ENCODE measurements around the gene ADAM12. TPM values are rescaled to one million over a fixed set of nuclear protein-coding genes. Genes with fewer than 3 reads are reported as not detected.

Gene ADAM12
- total RNA-seq, 1 experiment from 2014 or later, result 16.8 TPM

DNA sequence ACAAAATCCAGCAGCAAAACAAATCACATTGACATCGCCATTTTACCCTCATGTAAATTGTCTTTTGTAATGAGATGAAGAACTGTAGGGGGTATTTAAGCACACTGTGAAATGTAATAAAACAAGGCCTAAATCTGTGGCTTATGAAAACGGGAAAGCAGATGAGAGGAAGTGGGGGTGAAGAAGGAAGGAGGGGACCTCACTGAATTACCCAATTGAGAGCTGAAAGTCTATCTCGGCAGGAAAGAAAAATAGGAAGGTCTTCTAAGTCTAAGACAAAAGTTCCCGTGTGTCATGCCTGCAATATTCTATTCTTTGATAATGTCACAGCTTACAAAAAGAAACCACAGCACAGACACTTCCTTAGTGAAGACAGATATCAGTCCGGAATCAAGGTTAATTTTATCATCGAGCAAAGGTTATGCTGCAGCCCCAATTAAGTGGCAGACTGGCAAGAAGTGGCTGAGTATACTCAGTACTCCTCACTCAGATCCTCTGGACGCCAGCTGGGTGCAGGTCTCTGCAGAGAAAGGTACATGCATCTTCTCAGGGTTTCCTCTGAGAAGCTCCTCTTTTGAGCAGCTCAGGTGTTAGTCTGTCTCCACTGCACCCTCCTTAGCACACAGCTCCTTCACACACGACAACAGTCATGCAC, 252.2 kb downstream of the ADAM12 start:
- no peaks in the 10 kb centered on the region for H3K27me3 ChIP-seq (ENCODE audit: insufficient read depth, low read depth)
- H3K27ac ChIP-seq, result no peak overlapping the region
- no peaks in the 10 kb centered on the region for H4K20me1 ChIP-seq (ENCODE audit: insufficient read depth)
- ChIA-PET CTCF (no interaction called here), POLR2A (ENCODE audit: unreplicated experiment) (no interaction called here)
- peaks cover 17% of the 10 kb centered on the region for H3K4me1 ChIP-seq (replicated peaks; ENCODE audit: insufficient read depth)
- TF ChIP-seq EZH2 (IDR thresholded peaks at IDR 0.05; ENCODE audit: low read depth), result no peak
- no peak for TF ChIP-seq CTCF (conservative IDR thresholded peaks at IDR 0.05)
- no peak overlapping the region for H3K4me2 ChIP-seq
- intact Hi-C loops (cut with micrococcal nuclease; ENCODE audit: unreplicated experiment), result no loop called here
- no peak for DNase-seq
- no peak overlapping the region for H3K4me3 ChIP-seq
- no peaks in the 10 kb centered on the region for H3K79me2 ChIP-seq (ENCODE audit: low read depth)
- no peaks in the 10 kb centered on the region for H3K9me2 ChIP-seq (ENCODE audit: insufficient read depth)
- no peaks in the 10 kb centered on the region for H3K9me3 ChIP-seq (ENCODE audit: insufficient read depth, low read depth)
- no peaks in the 10 kb centered on the region for H3K36me3 ChIP-seq (ENCODE audit: low read depth)
- H3F3A ChIP-seq (ENCODE audit: insufficient read depth, low read depth), result no peaks in the 10 kb centered on the region; the same call in 1 of the 2 replicates
- H2AFZ ChIP-seq, result no peak overlapping the region
- no TSS peak for BruUV-seq (replicated peaks)

DNA sequence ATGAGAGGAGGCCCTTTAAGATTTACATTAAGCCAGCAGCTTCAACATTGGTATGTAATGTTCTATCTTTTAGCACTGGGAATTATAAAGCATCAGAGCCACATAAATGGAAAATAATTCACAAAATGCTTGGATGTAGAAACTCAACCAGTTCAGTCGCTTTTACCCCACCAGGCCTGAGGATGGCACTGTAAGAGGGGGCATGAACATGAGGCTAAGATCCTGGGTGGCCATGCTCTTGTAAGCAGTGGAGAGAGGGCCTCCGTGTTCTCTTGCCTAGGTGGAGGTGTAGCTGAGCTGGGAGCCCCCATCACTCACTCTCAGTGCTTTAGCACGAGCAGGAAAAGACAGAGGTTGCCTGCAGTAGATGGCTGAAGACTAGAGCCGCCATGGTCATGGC, 253.1 kb downstream of the ADAM12 start:
- Histone ChIP-seq H3K27ac (no peak overlapping the region), H3K9me2 (ENCODE audit: insufficient read depth) (no peaks in the 10 kb centered on the region), H4K20me1 (ENCODE audit: insufficient read depth) (no peaks in the 10 kb centered on the region), H3F3A (ENCODE audit: insufficient read depth, low read depth) (no peaks in the 10 kb centered on the region; the same call in 1 of the 2 replicates), H3K27me3 (ENCODE audit: insufficient read depth, low read depth) (no peaks in the 10 kb centered on the region), H3K4me1 (replicated peaks; ENCODE audit: insufficient read depth) (peaks cover 17% of the 10 kb centered on the region), H3K36me3 (ENCODE audit: low read depth) (no peaks in the 10 kb centered on the region), H3K4me3 (no peak overlapping the region), H2AFZ (no peak overlapping the region), H3K4me2 (no peak overlapping the region), H3K9me3 (ENCODE audit: insufficient read depth, low read depth) (no peaks in the 10 kb centered on the region), H3K79me2 (ENCODE audit: low read depth) (no peaks in the 10 kb centered on the region)
- CTCF ChIA-PET, result no interaction called here
- BruUV-seq (replicated peaks), result no TSS peak
- POLR2A ChIA-PET (ENCODE audit: unreplicated experiment), result no interaction called here
- intact Hi-C loops (cut with micrococcal nuclease; ENCODE audit: unreplicated experiment), result no loop called here
- TF ChIP-seq EZH2 (IDR thresholded peaks at IDR 0.05; ENCODE audit: low read depth) (no peak), CTCF (conservative IDR thresholded peaks at IDR 0.05) (no peak; the same call in 1 of the 2 replicates)
- no peak for DNase-seq

GRCh38 chr10:126133906-126134656, 254.2 kb downstream of the ADAM12 start:
- peak; percentile 12 to 69 for DNase-seq
- ChIA-PET POLR2A (ENCODE audit: unreplicated experiment) (no interaction called here), CTCF (no interaction called here)
- BruUV-seq (replicated peaks), result no TSS peak
- Histone ChIP-seq H3K4me2 (peak overlapping the region; percentile 34; the same call in 1 of the 2 replicates), H4K20me1 (ENCODE audit: insufficient read depth) (no peaks in the 10 kb centered on the region), H3K79me2 (ENCODE audit: low read depth) (no peaks in the 10 kb centered on the region), H2AFZ (no peak overlapping the region), H3K27ac (peak overlapping the region; percentile 33; the same call in 1 of the 2 replicates), H3K36me3 (ENCODE audit: low read depth) (no peaks in the 10 kb centered on the region), H3K27me3 (ENCODE audit: insufficient read depth, low read depth) (no peaks in the 10 kb centered on the region), H3K4me1 (replicated peaks; ENCODE audit: insufficient read depth) (peaks cover 17% of the 10 kb centered on the region), H3F3A (ENCODE audit: insufficient read depth, low read depth) (no peaks in the 10 kb centered on the region; the same call in 1 of the 2 replicates), H3K9me2 (ENCODE audit: insufficient read depth) (no peaks in the 10 kb centered on the region), H3K4me3 (no peak overlapping the region), H3K9me3 (ENCODE audit: insufficient read depth, low read depth) (no peaks in the 10 kb centered on the region)
- no peak for TF ChIP-seq EZH2 (IDR thresholded peaks at IDR 0.05; ENCODE audit: low read depth)
- no peak for TF ChIP-seq CTCF (conservative IDR thresholded peaks at IDR 0.05)
- intact Hi-C loops (cut with micrococcal nuclease; ENCODE audit: unreplicated experiment), result loop anchor here (5.0 kb wide), 1 partner anchor 253 kb away; the partner anchor contains the start of gene ADAM12
